ENCODE results near the gene FAM174B.
A peak's percentile ranks its signal among the peaks of the same experiment; 100 is the strongest.

Gene FAM174B

DNA sequence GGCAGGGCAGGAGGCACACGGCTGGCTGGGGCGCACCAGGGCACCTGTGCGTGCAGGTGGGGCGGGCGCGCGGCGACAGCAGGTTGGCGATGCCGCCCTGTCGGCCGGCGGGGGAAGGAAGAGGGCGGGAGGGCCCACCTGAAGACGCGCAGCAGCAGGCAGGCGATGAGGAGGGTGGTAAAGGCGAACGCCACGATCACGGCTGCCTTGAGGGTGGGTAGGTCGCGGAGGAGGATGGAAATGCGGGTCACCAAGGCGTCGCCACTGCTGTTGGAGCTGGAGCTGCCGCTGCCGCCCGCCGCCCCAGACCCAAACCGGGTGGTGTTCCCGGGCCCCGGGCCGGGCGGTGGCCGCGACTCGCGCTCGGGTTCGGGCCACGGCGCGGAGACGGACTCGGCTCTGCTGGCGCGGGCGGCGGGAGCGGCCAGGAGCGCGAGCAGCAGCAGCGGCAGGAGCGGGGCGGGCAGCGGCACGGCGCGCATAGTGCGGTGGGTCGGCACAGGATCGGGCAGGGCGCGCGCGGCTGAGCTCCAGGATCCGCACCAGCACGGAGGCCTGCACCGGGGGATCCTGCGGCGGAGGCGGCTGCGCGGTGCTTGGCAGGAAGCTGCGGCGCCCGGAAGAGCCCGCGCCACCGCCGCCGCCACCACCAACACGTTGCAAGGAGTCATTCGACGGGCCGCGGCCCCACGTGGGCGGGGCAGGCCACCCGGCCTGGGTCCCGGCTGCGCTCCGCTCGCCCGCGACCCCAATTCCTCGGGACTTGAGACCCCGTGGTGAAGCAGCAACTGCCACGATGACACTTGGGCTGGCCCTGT is at the start of gene FAM174B:
TSS of gene FAM174B (minus strand) at position 598 of the 818 bp plus-strand sequence.
- DNase-seq, result peak; percentile 61

DNA sequence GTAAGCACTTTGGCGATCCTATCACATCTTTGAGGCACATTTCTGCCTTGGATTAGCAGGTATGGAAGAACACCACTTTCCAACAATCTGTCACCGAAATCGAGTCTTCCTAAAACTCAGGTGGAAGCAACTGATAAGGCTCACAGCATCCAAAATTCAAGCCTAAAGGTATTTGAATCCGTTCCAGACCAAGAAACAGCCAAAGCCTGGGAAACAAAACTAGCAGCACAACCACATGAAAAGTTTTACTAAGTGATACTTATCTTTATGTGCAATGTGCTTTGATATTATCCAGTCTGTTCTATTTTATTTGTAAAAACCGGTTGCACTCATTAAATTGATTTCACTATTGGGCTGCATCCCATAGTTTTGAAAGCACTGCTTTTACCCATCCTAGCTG is 40.5 kb upstream of the FAM174B start:
- DNase-seq, result no peak

DNA sequence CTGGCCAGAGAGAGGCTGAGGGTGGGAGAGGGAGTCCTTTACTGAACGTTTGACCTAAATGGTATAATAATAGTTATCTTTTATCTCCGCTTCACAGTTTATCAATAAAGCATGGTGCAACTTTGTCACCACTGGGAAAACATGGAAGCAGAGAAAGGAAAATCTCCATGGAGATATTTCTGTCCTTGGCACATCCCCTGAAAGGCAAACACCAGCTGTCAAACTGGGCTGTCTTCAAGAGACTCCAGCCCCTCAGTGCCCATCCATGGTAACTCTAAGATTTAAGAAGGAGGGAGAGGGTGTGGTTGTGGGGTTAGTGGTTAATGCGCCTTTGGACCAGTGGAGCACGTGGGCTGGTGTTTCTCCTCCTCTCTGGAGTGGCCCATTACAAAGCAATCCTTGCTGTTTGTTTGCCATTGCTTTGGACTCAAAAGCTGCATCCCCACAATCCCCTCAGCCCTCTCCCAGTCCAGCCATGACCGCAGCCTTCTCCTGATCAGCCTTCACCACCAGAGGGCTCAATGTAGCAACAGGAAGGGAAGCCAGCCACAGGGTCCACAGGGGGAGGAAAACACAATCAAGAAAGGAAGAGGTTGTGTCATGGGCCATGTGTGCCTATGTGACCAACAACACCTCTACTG is 38.2 kb upstream of the FAM174B start:
- DNase-seq, result no peak

DNA sequence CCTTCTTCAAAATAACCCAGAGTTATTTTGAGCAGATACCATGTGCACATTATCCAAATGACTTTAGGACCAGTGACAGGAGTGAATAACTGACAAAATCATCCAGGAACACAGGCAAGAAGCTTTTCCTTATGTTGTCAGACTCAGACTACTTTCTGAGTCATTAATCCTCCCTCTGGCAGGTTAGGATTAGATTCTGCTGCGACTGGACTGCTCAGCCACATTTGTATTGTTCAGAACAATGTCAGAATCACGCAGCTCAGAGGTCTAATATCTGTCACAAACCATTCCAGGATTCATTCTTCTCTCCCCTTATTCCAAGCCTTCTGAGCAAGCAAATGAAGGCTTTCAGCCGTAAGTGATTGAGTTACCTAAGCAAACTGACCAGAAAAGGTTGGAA is 34.8 kb upstream of the FAM174B start:
- no peak for DNase-seq

DNA sequence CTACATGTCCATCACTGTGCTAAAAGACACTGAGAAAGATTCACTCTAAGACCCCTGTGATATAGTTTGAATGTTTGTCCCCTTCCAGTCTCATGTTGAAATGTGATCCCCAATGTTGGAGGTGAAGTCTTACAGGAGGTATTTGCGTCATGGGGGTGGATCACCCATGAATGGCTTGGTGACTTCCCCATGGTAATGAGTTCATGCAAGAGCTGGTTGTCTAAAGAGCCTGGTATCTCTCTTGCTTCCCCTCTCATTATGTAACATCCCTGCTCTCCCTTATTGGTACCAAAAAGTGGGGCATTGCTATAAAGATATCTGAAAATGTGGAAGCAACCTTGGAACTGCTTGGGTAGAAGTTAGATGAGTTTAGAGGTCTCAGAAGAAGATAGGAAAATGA is 32.2 kb upstream of the FAM174B start:
- DNase-seq, result no peak

DNA sequence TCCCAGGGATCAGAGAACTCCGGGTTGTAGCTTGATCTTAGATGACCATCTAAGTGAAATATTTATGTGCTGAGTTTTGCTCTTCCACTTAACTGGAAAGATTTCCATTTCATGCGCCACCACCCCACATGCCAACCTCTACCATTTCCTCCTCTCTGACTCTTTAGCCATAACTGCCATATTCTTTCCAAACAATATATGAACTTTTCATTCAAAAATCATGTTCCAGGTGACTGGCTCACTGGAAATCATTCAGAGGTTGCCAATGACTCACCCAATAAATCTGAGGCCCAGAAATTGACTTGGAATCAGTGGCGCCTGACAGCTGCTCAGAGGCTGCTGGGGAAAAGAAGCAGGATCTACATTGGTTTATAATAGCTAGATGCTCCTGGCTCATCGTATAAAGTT is 31.6 kb upstream of the FAM174B start:
- no peak for DNase-seq

DNA sequence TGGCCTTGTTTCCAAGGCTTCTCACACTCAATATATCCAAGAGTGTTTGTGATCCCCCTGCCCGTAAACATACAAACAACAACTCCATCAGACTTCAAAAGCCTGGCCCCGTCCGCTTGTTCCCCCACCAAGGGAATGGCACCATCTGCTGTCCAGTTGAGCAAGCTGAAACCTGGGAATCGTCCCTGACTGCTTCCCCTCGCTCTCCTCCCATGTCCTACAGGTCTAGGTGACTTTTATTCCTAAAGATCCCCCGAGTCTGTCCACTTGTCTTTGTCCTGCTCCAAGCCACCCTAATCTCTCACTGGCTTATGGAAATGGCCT is 27.9 kb upstream of the FAM174B start:
- DNase-seq, result no peak

DNA sequence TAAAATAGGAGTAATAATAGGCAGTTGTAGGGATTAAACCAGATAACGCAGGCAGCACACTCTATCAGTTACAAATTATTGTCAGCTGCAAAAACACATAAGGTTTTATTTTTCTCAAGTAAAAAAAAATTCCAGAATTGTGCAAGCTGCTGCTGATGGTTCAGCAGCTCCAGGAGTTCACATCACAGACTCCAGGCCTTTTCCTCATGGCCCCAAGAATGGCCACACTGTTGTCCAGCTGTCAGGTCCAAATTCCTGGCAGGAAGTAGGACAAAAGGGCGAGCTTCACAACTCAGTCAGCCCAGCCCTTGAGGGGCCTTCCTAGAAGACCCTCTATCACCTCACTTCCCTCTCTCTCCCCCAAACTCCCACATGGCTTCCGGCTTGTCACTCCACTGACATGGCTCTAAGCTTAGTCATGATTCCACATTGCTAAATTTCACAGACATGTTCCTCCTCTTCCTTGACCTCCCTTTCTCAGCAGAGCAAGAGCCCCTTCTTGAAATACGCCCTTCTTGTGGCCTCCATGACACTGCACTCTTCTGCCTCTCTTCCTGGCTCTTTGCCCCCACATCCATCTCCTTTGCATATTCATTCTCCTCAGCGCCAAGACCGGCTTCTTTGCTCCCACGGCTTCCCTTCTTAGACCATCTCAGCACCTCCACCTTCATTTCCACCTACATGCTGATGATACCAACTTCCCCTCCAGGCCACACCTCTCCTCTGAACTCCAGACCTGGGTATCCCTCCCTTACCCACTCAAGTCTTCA is 27.4 kb upstream of the FAM174B start:
- no peak for DNase-seq

DNA sequence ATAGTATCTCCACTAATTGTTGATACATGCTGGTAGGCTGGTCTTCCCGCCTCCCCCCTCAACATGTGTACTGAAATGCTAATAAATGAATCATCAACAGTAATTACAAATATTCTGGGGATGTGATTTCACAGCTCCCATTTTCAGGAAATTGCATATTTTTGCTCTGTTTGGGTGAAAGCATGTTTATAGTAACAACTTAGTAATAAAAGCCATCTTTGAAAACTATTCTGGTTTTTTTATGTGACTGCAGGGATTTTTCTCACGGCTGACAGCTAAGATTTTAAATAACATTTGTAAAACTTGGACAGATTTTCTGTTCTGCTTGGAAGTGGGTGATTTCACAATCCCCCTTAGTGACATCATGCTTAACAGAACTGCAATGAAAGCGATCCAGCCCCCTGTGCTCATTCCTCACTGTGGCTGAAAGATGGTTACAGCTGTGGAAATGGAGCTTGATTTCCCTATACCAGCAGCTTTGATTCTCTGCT is 25.6 kb upstream of the FAM174B start:
- no peak for DNase-seq

DNA sequence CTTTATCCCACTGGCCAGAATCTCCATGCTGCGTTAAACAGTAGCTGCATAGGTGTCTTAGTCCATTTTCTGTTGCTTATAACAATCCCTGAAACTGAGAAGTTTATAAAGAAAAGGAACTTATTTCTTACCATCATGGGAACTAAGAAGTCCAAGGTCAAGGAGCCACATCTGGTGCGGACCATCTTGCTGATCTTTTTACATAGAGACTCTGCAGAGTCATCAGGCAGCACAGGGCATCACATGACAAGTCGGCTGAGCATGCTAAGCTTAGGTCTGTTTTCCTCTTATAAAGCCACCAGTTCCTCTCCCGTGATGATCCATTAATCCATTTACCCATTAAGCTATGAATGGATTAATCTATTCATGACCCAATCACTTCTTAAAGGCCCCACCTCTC is 22.4 kb upstream of the FAM174B start:
- DNase-seq, result no peak

DNA sequence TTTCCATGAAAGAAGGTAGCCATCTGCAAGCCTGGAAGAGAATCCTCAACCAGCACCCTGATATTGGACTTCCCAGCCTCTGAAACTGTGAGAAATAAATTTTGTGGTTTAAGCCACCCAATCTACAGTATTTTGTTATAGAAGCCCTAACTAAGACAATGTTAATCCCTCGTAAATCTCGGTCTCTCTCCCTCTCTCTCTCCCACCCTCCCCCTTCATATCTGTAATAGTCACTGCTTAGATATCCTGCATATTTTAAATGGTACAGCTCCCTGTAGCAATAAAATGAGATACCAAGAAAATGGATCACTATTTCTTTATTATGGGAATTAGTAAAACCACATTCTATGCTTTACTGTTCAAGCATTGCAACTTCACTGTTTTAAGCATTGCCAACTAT is 21.0 kb upstream of the FAM174B start:
- no peak for DNase-seq

DNA sequence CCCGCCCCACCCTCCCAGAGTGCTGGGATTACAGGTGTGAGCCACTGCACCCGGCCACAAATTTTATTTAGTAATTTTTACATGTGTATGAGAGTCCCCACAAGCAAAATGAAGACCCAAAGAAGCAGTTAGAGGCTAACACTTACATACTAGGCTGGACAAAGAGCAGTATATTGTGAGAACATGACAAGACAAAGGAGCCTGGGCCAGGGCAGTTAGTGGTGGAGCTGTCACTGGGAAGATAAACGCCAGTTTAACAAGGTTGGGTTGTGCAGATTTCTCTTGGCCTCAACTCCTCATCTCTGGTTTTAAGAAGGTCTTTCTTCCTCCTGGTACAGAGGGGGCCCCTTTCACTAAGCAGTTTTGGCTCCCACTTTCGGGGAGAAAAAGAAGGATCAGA is 19.9 kb upstream of the FAM174B start:
- DNase-seq, result no peak

DNA sequence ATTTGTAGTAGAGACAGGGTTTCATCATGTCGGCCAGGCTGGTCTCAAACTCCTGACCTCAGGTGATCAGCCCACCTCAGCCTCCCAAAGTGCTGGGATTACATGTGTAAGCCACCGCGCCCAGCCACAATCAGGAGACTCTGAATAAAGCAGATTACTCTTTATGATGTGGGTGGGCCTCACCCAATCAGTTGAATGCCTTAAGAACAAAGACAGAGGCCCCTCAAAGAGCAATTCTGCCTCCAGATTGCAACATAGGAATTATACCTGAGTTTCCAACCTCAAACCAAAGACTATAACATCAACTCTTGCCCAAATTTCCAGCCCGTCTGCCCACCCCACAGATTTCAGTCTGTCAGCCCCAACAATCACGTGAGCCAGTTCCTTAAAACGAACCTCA is 18.8 kb upstream of the FAM174B start:
- no peak for DNase-seq

DNA sequence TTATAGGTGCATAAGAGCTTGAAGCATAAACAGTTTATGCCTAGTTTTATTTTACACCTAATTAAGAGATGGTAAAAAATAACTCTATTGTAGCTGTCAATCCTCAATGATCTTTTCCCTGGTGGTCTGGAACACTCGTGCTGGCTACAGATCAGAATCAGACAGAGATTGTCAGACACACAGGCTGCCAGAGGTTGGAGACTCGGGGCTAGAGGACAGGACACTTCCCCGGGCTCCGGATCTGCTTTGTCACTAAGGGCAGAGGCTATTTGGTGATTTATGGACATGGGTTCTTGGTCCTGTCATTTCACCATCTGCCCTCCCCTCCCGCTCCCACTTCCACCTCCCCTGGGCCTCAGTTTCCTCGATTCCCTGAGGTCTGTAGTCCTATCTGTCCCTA is 16.5 kb upstream of the FAM174B start:
- no peak for DNase-seq

DNA sequence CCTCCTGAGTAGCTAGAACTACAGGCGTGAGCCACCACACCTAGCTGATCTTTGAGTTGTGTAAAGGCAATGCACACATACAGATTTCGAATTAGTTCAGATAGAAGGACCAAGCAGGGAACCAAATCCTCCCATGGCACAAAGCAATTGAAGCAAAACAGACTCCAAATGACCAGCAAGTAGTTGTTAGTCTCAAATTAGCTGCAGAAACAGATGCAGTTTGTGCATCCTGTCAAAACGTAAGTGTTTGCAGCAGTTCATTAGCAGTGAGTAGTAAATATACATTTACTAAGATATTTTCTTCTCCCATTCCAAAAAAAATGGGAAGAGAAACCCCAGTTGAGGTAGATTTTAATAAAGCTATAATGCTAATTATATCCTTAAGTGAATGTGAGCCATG is 15.8 kb upstream of the FAM174B start:
- DNase-seq, result no peak

DNA sequence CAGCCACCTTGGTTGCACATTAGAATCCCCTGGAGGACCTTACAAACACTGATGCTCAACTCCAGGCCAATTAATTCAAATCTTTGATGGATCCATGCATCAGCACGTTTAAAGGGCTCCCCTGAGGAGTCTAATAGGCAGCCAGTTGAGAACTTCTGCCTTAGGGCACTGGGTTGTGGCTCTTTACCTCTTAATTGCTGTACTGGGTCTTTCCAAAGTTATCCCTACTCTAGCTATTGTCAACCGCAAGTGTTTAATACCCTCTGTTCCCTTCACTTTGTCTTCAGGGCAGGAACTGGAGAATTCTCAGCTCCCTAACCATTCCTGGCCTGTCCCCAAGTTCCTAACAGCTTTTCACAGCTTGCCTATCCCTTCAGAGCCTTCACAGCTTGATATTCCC is 15.0 kb upstream of the FAM174B start:
- DNase-seq, result no peak

DNA sequence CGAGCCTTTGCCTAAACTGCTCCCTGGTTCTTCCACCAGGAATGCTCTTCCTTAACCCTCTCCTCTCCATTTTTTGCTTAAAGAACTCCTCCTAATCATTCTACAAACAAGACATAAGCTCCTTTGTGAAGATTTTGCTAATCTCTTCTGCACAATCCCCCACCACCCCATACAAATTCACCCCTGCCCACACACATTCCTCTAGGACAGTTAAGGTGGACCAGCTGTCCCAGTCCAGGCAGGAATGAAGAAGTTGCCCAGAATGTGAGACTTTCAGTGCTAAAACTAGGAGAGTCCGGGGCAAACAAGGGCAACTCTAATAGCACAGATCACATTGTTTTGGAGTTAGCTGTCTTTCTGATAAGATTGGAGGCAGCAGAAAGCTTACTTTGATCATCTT is 13.9 kb upstream of the FAM174B start:
- DNase-seq, result no peak

DNA sequence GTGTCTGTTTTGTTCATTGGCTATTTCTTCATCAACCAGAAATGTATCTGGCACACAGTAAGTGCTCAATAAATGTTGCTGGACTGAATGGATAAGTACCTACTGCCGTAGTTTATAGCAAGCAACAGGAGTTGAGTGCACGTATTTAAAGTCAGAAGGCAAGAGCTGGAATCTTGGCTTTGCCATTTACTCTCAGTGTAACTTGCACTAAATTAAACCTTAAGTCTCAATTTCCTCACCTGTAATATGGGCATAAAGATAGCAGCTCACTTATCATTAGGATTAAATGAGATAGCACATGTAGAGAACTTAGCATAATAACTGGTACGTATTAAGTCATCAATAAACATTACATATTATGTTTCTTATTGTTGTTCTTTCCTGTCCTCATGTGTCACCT is 13.0 kb upstream of the FAM174B start:
- no peak for DNase-seq

DNA sequence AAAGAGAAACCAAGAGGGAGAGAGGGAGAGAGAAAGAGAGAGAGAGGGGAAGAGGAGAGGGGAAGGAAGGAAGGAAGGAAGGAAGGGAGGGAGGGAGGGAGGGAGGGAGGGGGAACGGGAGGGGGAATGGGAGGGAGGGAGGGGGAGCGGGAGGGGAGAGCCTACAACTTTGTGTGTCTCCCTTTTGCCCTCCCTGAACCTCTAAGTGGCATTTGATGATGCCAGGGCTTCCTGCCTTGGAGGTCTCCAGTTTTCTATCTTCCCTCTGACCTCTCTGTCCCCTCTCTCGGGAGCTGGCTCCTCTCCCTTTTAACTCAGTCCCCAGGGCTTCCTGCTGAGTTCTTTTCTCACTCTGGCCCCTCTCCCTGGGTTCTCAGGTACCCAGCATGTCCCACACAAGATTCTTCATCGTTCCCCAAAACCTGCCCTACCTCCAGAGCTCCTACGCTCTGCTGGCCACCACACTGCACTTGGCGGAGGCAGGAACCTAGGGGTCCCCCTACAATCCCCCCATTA is 12.5 kb upstream of the FAM174B start:
- DNase-seq, result no peak

DNA sequence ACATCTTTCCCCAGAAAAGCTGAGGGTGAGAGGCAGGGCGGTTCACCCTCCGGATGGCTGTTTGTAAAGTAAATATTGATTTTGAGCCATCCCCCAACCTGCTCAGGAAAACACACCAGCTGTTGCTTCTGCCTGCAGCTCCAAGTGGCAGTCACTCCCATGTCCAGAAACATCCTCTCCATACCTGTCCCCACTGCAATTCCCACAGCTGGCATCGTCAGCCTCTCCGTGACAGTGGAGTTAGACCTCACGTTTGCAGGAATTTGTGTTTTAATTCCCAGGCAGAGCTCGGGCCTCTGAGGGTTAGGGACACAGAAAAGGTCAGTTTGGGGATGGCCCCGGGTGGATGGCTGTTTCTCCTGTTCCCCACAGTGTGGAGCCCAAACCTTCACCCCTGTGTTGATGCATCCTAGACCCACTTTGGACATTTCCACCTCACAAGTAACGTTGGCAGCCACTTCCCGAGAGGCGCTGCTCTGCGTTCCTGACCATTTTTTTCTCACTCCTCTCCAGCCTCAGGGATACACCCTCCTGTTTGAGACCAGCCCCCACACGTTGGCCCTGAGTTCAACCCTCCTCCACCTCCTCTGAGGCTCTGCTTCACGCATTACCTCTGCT is 11.8 kb upstream of the FAM174B start:
- DNase-seq, result no peak

DNA sequence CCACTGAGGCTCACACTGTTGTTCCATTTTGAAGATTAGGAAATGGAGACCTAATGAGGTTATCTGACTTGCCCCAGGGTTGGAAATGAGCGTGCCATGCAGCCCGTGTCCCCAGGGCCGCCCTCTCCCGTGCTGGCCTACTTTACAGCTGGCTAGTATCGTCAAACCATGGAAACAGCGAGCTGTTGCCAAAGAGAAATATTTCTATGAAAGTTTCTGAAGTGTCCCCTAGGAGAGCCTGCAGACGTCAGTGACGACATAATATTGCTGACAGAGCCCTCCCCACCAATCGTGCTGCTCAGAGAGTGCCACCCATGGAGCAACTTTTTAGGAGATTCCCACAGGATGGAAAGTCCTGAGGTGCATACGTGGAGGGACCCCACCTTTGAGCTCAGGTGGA is 11.2 kb upstream of the FAM174B start:
- no peak for DNase-seq

DNA sequence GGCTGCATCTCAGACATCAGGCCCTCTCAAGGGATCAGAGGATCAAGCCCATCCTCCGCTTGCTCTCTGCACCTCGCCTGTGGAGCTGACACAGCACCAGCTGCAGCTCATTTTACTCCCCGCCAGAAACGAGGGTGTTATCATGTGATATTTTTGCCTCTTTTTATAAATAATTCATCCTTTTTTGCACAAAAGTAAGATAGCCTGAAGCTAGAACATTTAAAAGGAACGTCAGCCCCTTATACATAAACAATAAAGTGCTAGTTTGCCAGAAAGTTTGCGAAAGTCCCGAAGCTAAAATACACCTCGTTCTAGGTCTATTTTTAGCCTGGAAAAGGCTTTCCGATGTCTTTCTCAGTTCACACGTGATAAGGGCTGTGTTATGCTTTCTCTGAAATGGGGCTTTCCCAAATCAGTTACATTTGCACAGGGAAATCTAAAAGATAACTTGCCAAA is 9.6 kb upstream of the FAM174B start:
- DNase-seq, result no peak
